ENCODE data around the gene CEP104.
A peak's percentile ranks its signal among the peaks of the same experiment; 100 is the strongest.

The CEP104 gene

GRCh38 chr1:3856923-3857790, at the start of gene CEP104, which contains the start of gene DFFB:
TSS of gene CEP104 (minus strand) at chr1:3857211. CDS start at chr1:3852407, 4,804 bp downstream.
TSS of gene DFFB (plus strand) at chr1:3857476. CDS start at chr1:3857604, 128 bp downstream.
- H3K4me1 Mint-ChIP-seq, result peaks cover 47% of the 10 kb centered on the region
- peak; percentile 99 for ATAC-seq
- no peaks in the 10 kb centered on the region for H3K27me3 Mint-ChIP-seq
- H3K27ac Mint-ChIP-seq, result peak within 1 kb of the TSS; percentile 87
- no peaks in the 10 kb centered on the region for H3K9me3 Mint-ChIP-seq
- H3K4me3 Mint-ChIP-seq, result peak within 1 kb of the TSS; percentile 96
- no peaks in the 10 kb centered on the region for H3K36me3 Mint-ChIP-seq

- no peaks in the 10 kb centered on the region for H3K36me3 Mint-ChIP-seq
- peaks cover 28% of the 10 kb centered on the region for H3K27me3 Mint-ChIP-seq
- H3K27ac Mint-ChIP-seq, result no peak overlapping the region
These were observed 49.6 kb upstream of the CEP104 start for GRCh38 chr1:3906672-3907020.

GRCh38 chr1:3905953-3906671, 49.1 kb upstream of the CEP104 start:
- no peaks in the 10 kb centered on the region for H3K36me3 Mint-ChIP-seq
- H3K4me1 Mint-ChIP-seq, result peaks cover 28% of the 10 kb centered on the region
- ATAC-seq, result no peak
- H3K4me3 Mint-ChIP-seq, result no peak overlapping the region
- no peaks in the 10 kb centered on the region for H3K9me3 Mint-ChIP-seq
- peaks cover 26% of the 10 kb centered on the region for H3K27me3 Mint-ChIP-seq
- no peak overlapping the region for H3K27ac Mint-ChIP-seq

More at GRCh38 chr1:3906672-3907020, 49.6 kb upstream of the CEP104 start:
- ATAC-seq, result no peak
- Mint-ChIP-seq H3K4me1 (peaks cover 33% of the 10 kb centered on the region), H3K4me3 (no peak overlapping the region), H3K9me3 (no peaks in the 10 kb centered on the region)

GRCh38 chr1:3905266-3905952, 48.4 kb upstream of the CEP104 start:
- H3K4me1 Mint-ChIP-seq, result peaks cover 21% of the 10 kb centered on the region
- H3K27ac Mint-ChIP-seq, result no peak overlapping the region
- no peak overlapping the region for H3K4me3 Mint-ChIP-seq
- H3K27me3 Mint-ChIP-seq, result peaks cover 19% of the 10 kb centered on the region
- no peaks in the 10 kb centered on the region for H3K36me3 Mint-ChIP-seq
- ATAC-seq, result no peak
- no peaks in the 10 kb centered on the region for H3K9me3 Mint-ChIP-seq

GRCh38 chr1:3904843-3905185, 47.8 kb upstream of the CEP104 start:
- H3K4me3 Mint-ChIP-seq, result no peak overlapping the region
- no peaks in the 10 kb centered on the region for H3K9me3 Mint-ChIP-seq
- H3K27ac Mint-ChIP-seq, result no peak overlapping the region
- H3K27me3 Mint-ChIP-seq, result peaks cover 13% of the 10 kb centered on the region
- H3K4me1 Mint-ChIP-seq, result peaks cover 15% of the 10 kb centered on the region
- ATAC-seq, result no peak
- no peaks in the 10 kb centered on the region for H3K36me3 Mint-ChIP-seq

- Mint-ChIP-seq H3K27me3 (peaks cover 7% of the 10 kb centered on the region), H3K9me3 (no peaks in the 10 kb centered on the region), H3K36me3 (no peaks in the 10 kb centered on the region), H3K4me1 (peaks cover 12% of the 10 kb centered on the region), H3K27ac (peak overlapping the region; percentile 57), H3K4me3 (no peak overlapping the region)
- ATAC-seq, result no peak
These were observed 47.2 kb upstream of the CEP104 start for GRCh38 chr1:3904006-3904842.

GRCh38 chr1:3903141-3904005, 46.4 kb upstream of the CEP104 start:
- Mint-ChIP-seq H3K27ac (peak overlapping the region; percentile 57), H3K36me3 (peaks cover 3% of the 10 kb centered on the region), H3K4me3 (no peak overlapping the region), H3K4me1 (peaks cover 18% of the 10 kb centered on the region), H3K27me3 (no peaks in the 10 kb centered on the region), H3K9me3 (no peaks in the 10 kb centered on the region)
- no peak for ATAC-seq

- no peak for ATAC-seq
- H3K36me3 Mint-ChIP-seq, result peaks cover 11% of the 10 kb centered on the region
- no peaks in the 10 kb centered on the region for H3K9me3 Mint-ChIP-seq
- no peak overlapping the region for H3K4me3 Mint-ChIP-seq
- no peak overlapping the region for H3K27ac Mint-ChIP-seq
- peaks cover 21% of the 10 kb centered on the region for H3K4me1 Mint-ChIP-seq
- no peaks in the 10 kb centered on the region for H3K27me3 Mint-ChIP-seq
These were observed 45.6 kb upstream of the CEP104 start for GRCh38 chr1:3902571-3903091.

- peaks cover 22% of the 10 kb centered on the region for H3K4me1 Mint-ChIP-seq
- peaks cover 3% of the 10 kb centered on the region for H3K9me3 Mint-ChIP-seq
- H3K36me3 Mint-ChIP-seq, result peaks cover 16% of the 10 kb centered on the region
- peak overlapping the region; percentile 50 for H3K4me3 Mint-ChIP-seq
- no peak for ATAC-seq
- peak overlapping the region; percentile 98 for H3K27ac Mint-ChIP-seq
- H3K27me3 Mint-ChIP-seq, result no peaks in the 10 kb centered on the region
These were observed 45.1 kb upstream of the CEP104 start for GRCh38 chr1:3902111-3902511.

GRCh38 chr1:3900969-3901529, 44.0 kb upstream of the CEP104 start:
- Mint-ChIP-seq H3K4me1 (peaks cover 27% of the 10 kb centered on the region), H3K27me3 (no peaks in the 10 kb centered on the region), H3K4me3 (peak overlapping the region; percentile 85), H3K9me3 (peaks cover 3% of the 10 kb centered on the region), H3K36me3 (peaks cover 26% of the 10 kb centered on the region), H3K27ac (peak overlapping the region; percentile 98)
- peak; percentile 85 for ATAC-seq

- ATAC-seq, result peak; percentile 89
- H3K36me3 Mint-ChIP-seq, result peaks cover 33% of the 10 kb centered on the region
- peaks cover 3% of the 10 kb centered on the region for H3K9me3 Mint-ChIP-seq
- peaks cover 29% of the 10 kb centered on the region for H3K4me1 Mint-ChIP-seq
- peak within 1 kb of the TSS; percentile 85 for H3K4me3 Mint-ChIP-seq
- H3K27me3 Mint-ChIP-seq, result no peaks in the 10 kb centered on the region
- peak within 1 kb of the TSS; percentile 98 for H3K27ac Mint-ChIP-seq
These were observed 43.3 kb upstream of the CEP104 start, which contains the start of gene C1orf174 for GRCh38 chr1:3900150-3900968. TSS of gene C1orf174 (minus strand) at chr1:3900272. CDS start at chr1:3900186, 86 bp downstream.

- Mint-ChIP-seq H3K27me3 (no peaks in the 10 kb centered on the region), H3K9me3 (peaks cover 3% of the 10 kb centered on the region), H3K36me3 (peaks cover 38% of the 10 kb centered on the region), H3K4me1 (peaks cover 29% of the 10 kb centered on the region), H3K27ac (peak overlapping the region; percentile 98), H3K4me3 (peak overlapping the region; percentile 85)
- no peak for ATAC-seq
These were observed 42.7 kb upstream of the CEP104 start for GRCh38 chr1:3899754-3900149.

Data from stimulated activated memory B cell treated with anti-CD40 and anti-IgM and Interleukin-4, amounts not matched to agents 10 μg/mL and 1 μg/mL and 100 μg/mL, for 72 hours (primary cell).